HCT116 (cell line): ENCODE results near the gene FCHO2. TPM values are rescaled to one million over a fixed set of nuclear protein-coding genes. Genes with fewer than 3 reads are reported as not detected.

Experiments
- ATAC-seq: fragments of 200-7000 bp; cut with Tn5 transposase; 2 replicates; pipeline ENCODE4 v1.9.1; 2020; ENCODE audit warnings: mild to moderate bottlenecking, moderate library complexity
- BruUV-seq: library from RNA; stranded (reverse); fragments of 400-500 nt; replicated peaks from 2 replicates; lab custom pipeline; 2021; lab: Mats Ljungman, UMichigan
- CTCF ChIA-PET: fragments of 300-600 bp; sonication (Branson Sonifier 250); formaldehyde crosslinking; loops from one replicate; lab custom pipeline; 2021; ENCODE audit warnings: antibody characterized with exemption; lab: Charles Lee
- POLR2A ChIA-PET: fragments of 300-600, 350-600 bp; sonication (Branson Sonifier 250); formaldehyde crosslinking; loops from one replicate; lab custom pipeline; 2021; ENCODE audit warnings: antibody characterized with exemption; lab: Charles Lee
- RAD21 ChIA-PET, 2 experiments: fragments of 300-600 bp; sonication (Branson Sonifier 250); formaldehyde crosslinking; loops; one replicate each; lab custom pipeline; 2023; ENCODE audit warnings: low total read pairs in 2 of 2; ENCODE audit not compliant: uncharacterized antibody in 2 of 2, unreplicated experiment in 2 of 2, low non-redundant PET in 1 of 2; lab: Charles Lee
- DNase-seq: peaks from one replicate; pipeline ENCODE4 v3.0.0-alpha.2; 2010; ENCODE audit warnings: low read depth, low spot score
- H2AFZ ChIP-seq: fragments of 200-600 bp; shearing (Covaris generic), sonication (generic); 2 replicates; pipeline ENCODE4 v1.6.1; 2017; ENCODE audit warnings: low read depth, mixed run types, mixed read lengths, antibody characterized with exemption, low read length; ENCODE audit not compliant: poor library complexity, severe bottlenecking
- H3K27ac ChIP-seq: 2 replicates; pipeline ENCODE4 v1.5.1; 2012; ENCODE audit warnings: low read depth, low read length
- H3K27me3 ChIP-seq: fragments of 200-600 bp; sonication (generic); 2 replicates; pipeline ENCODE4 v1.6.1; 2016; ENCODE audit warnings: mixed run types, low read length, mixed read lengths; ENCODE audit not compliant: insufficient read depth
- H3K36me3 ChIP-seq, 2 experiments: fragments of 200-500 bp in 1 of 2; fragments of 200-600 bp in 1 of 2; sonication (Bioruptor generic) in 1 of 2; sonication (generic) in 1 of 2; 2 replicates each; pipeline versions ENCODE4 v1.5.1 to v1.6.1; 2014 to 2016; ENCODE audit warnings: low read length in 2 of 2, inconsistent platforms in 1 of 2, mixed read lengths in 1 of 2, mixed run types in 1 of 2; ENCODE audit not compliant: insufficient read depth in 2 of 2, control insufficient read depth in 1 of 2
- H3K4me1 ChIP-seq, 2 experiments: fragments of 200-600 bp in 1 of 2; sonication (generic) in 1 of 2; 2 replicates each; pipeline versions ENCODE4 v1.5.1 to v1.6.1; 2012 to 2017; ENCODE audit warnings: low read length in 2 of 2, inconsistent platforms in 1 of 2, mild to moderate bottlenecking in 1 of 2, mixed read lengths in 1 of 2, mixed run types in 1 of 2, moderate library complexity in 1 of 2; ENCODE audit not compliant: insufficient read depth in 2 of 2, control insufficient read depth in 1 of 2
- H3K4me2 ChIP-seq: fragments of 200-600 bp; sonication (generic); 2 replicates; pipeline ENCODE4 v1.6.1; 2017; ENCODE audit warnings: mixed run types, low read length, mixed read lengths
- H3K4me3 ChIP-seq, 2 experiments: fragments of 200-600 bp in 1 of 2; sonication (generic) in 1 of 2; replicated peaks in 1 of 2; 2 replicates each; pipeline ENCODE4 v1.5.1; 2011 to 2016; ENCODE audit warnings: low read length in 2 of 2, control low read depth in 1 of 2, low read depth in 1 of 2, mild to moderate bottlenecking in 1 of 2, mixed read lengths in 1 of 2, mixed run types in 1 of 2
- H3K79me2 ChIP-seq: fragments of 200-600 bp; sonication (generic); 2 replicates; pipeline ENCODE4 v1.6.1; 2017; ENCODE audit warnings: mild to moderate bottlenecking, mixed run types, low read length, moderate library complexity, mixed read lengths; ENCODE audit not compliant: insufficient read depth
- H3K9ac ChIP-seq: fragments of 200-600 bp; sonication (generic); 2 replicates; pipeline ENCODE4 v1.6.1; 2016; ENCODE audit warnings: low read length, mixed read lengths
- H3K9me2 ChIP-seq: fragments of 200-600 bp; sonication (generic), shearing (Covaris generic); 2 replicates; pipeline ENCODE4 v1.6.1; 2017; ENCODE audit warnings: mixed run types, mild to moderate bottlenecking, moderate library complexity; ENCODE audit not compliant: insufficient read depth
- H3K9me3 ChIP-seq, 2 experiments: fragments of 200-500 bp in 1 of 2; fragments of 200-600 bp in 1 of 2; sonication (Bioruptor generic) in 1 of 2; sonication (generic) in 1 of 2; 2 replicates each; pipeline ENCODE4 v1.6.1; 2014 to 2017; ENCODE audit warnings: low read length in 2 of 2, mixed read lengths in 2 of 2, inconsistent platforms in 1 of 2, low read depth in 1 of 2, mild to moderate bottlenecking in 1 of 2, mixed run types in 1 of 2, moderate library complexity in 1 of 2; ENCODE audit not compliant: control insufficient read depth in 1 of 2, insufficient read depth in 1 of 2
- H4K20me1 ChIP-seq: fragments of 200-600 bp; sonication (generic), shearing (Covaris generic); 2 replicates; pipeline ENCODE4 v1.6.1; 2017; ENCODE audit warnings: mixed run types, mild to moderate bottlenecking, moderate library complexity; ENCODE audit not compliant: insufficient read depth
- ATF3 ChIP-seq: IDR thresholded peaks from 2 replicates; pipeline ENCODE4 v1.6.1; 2012
- CBX3 ChIP-seq: IDR thresholded peaks from 2 replicates; pipeline ENCODE4 v1.6.1; 2012; ENCODE audit warnings: low read depth
- CEBPB ChIP-seq: IDR thresholded peaks from 2 replicates; pipeline ENCODE4 v1.6.1; 2012; ENCODE audit warnings: low read depth
- ELF1 ChIP-seq: IDR thresholded peaks from 2 replicates; pipeline ENCODE4 v1.6.1; 2012; ENCODE audit warnings: low read depth, borderline replicate concordance
- EZH2 ChIP-seq: fragments of 200-600 bp; sonication (generic); IDR thresholded peaks from 2 replicates; pipeline ENCODE4 v1.6.1; 2017; ENCODE audit warnings: antibody characterized with exemption, mixed run types
- FOSL1 ChIP-seq: IDR thresholded peaks from 2 replicates; pipeline ENCODE4 v1.6.1; 2012; ENCODE audit warnings: low read depth
- JUND ChIP-seq: IDR thresholded peaks from 2 replicates; pipeline ENCODE4 v1.6.1; 2012
- MAX ChIP-seq: IDR thresholded peaks from 2 replicates; pipeline ENCODE4 v1.6.1; 2012
- RAD21 ChIP-seq: IDR thresholded peaks from 2 replicates; pipeline ENCODE4 v1.6.1; 2012; ENCODE audit warnings: low read depth, mild to moderate bottlenecking
- SIN3A ChIP-seq: IDR thresholded peaks from 2 replicates; pipeline ENCODE4 v1.6.1; 2012; ENCODE audit warnings: low read depth
- SP1 ChIP-seq: IDR thresholded peaks from 2 replicates; pipeline ENCODE4 v1.6.1; 2012; ENCODE audit warnings: low read depth
- TCF7L2 ChIP-seq: IDR thresholded peaks from 2 replicates; pipeline ENCODE4 v1.7.0; 2011; ENCODE audit warnings: borderline replicate concordance, inconsistent platforms; ENCODE audit not compliant: insufficient read depth, insufficient read length; ENCODE audit errors: extremely low read depth
- YY1 ChIP-seq: IDR thresholded peaks from 2 replicates; pipeline ENCODE4 v1.6.1; 2011; ENCODE audit warnings: low read length, low read depth, moderate library complexity, mild to moderate bottlenecking; ENCODE audit not compliant: insufficient replicate concordance; ENCODE audit errors: extremely low read depth
- ZFX ChIP-seq: fragments of 450-650 bp; IDR thresholded peaks from 2 replicates; pipeline ENCODE4 v1.6.1; 2017
- intact Hi-C: fragments of 100-400 bp; cut with micrococcal nuclease; formaldehyde crosslinking; loops from 2 replicates; pipeline ENCODE4 v1.10.0; 2022
- total RNA-seq: library from RNA; stranded (reverse); gene quantifications from one replicate; pipeline ENCODE4 v1.2.1, GENCODE V29; 2021; ENCODE audit not compliant: unreplicated experiment
- TF ChIP-seq, protein P1 (sequence below): IDR thresholded peaks from 2 replicates; pipeline ENCODE4 v1.6.1; 2012; ENCODE audit warnings: low read depth

The FCHO2 gene
- total RNA-seq, 1 experiment from 2014 or later, result 18.7 TPM

DNA sequence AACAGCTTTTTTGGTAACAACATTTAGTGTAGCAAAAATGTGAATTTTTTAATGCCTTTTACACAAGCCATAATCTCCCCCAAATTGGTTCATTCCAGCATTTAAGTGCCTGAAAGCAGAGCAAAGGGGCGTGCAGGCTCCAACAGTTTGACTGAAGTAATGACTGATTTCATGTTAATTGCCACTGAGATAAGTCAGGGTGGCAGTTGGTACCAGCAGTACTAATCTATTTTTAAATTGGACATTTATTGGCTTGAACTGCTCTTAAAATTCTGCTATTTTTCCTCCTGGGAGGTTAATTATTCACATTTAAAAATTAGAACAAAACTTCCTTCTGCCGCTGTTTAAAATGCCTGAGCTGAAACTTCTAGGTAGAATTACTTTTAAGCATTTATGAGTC, 176.9 kb downstream of the FCHO2 start:
- Histone ChIP-seq H3K4me3 (no peak overlapping the region), H3K27me3 (no peaks in the 10 kb centered on the region), H3K79me2 (no peaks in the 10 kb centered on the region), H3K36me3 (0 out of 4 replicates have a peak, but pooled peaks cover 0 to 4% of the 10 kb centered on the region in 2 experiments), H3K4me1 (no peaks in the 10 kb centered on the region), H3K9me2 (no peaks in the 10 kb centered on the region), H2AFZ (no peak overlapping the region), H3K27ac (no peak overlapping the region), H3K9ac (no peak overlapping the region), H3K4me2 (no peak overlapping the region), H3K9me3 (no peaks in the 10 kb centered on the region), H4K20me1 (no peaks in the 10 kb centered on the region)
- ATAC-seq (no peak), DNase-seq (no peak)
- intact Hi-C loops, result no loop called here
- BruUV-seq, result no TSS peak
- TF ChIP-seq CEBPB (no peak), ZFX (no peak), SIN3A (no peak), ATF3 (no peak)
- ChIA-PET CTCF (interaction anchor here (1.0 kb wide), 1 partner anchor 83 kb away, joined by 5 read pairs; no protein-coding TSS in a partner anchor), RAD21 (no interaction called here), POLR2A (no interaction called here)

- no peak for ATAC-seq
- Histone ChIP-seq H3K9me2 (no peaks in the 10 kb centered on the region), H3K36me3 (no peaks in the 10 kb centered on the region), H4K20me1 (no peaks in the 10 kb centered on the region), H3K9ac (no peak overlapping the region), H2AFZ (no peak overlapping the region), H3K27ac (no peak overlapping the region), H3K4me2 (no peak overlapping the region), H3K4me1 (no peaks in the 10 kb centered on the region), H3K79me2 (no peaks in the 10 kb centered on the region), H3K27me3 (no peaks in the 10 kb centered on the region), H3K9me3 (no peaks in the 10 kb centered on the region), H3K4me3 (no peak overlapping the region)
- DNase-seq, result no peak
- POLR2A ChIA-PET, result no interaction called here
- BruUV-seq, result no TSS peak
- CTCF ChIA-PET, result no interaction called here
- RAD21 ChIA-PET, result no interaction called here
- TF ChIP-seq ELF1 (no peak), MAX (no peak), FOSL1 (no peak), SP1 (no peak), CEBPB (no peak), JUND (no peak), YY1 (no peak), CBX3 (no peak), TCF7L2 (no peak), EZH2 (no peak), RAD21 (no peak), ATF3 (no peak), SIN3A (no peak), ZFX (no peak)
- TF ChIP-seq, protein P1, sequence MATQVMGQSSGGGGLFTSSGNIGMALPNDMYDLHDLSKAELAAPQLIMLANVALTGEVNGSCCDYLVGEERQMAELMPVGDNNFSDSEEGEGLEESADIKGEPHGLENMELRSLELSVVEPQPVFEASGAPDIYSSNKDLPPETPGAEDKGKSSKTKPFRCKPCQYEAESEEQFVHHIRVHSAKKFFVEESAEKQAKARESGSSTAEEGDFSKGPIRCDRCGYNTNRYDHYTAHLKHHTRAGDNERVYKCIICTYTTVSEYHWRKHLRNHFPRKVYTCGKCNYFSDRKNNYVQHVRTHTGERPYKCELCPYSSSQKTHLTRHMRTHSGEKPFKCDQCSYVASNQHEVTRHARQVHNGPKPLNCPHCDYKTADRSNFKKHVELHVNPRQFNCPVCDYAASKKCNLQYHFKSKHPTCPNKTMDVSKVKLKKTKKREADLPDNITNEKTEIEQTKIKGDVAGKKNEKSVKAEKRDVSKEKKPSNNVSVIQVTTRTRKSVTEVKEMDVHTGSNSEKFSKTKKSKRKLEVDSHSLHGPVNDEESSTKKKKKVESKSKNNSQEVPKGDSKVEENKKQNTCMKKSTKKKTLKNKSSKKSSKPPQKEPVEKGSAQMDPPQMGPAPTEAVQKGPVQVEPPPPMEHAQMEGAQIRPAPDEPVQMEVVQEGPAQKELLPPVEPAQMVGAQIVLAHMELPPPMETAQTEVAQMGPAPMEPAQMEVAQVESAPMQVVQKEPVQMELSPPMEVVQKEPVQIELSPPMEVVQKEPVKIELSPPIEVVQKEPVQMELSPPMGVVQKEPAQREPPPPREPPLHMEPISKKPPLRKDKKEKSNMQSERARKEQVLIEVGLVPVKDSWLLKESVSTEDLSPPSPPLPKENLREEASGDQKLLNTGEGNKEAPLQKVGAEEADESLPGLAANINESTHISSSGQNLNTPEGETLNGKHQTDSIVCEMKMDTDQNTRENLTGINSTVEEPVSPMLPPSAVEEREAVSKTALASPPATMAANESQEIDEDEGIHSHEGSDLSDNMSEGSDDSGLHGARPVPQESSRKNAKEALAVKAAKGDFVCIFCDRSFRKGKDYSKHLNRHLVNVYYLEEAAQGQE, result no peak
- intact Hi-C loops, result loop anchor here (5.0 kb wide), 1 partner anchor 317 kb away; no protein-coding TSS in a partner anchor
Observed at GRCh38 chr5:73135021-73135420, 179.2 kb downstream of the FCHO2 start.
